ENCODE measurements around the gene CAB39. TPM values are rescaled to one million over a fixed set of nuclear protein-coding genes. Genes with fewer than 3 reads are reported as not detected.

The CAB39 gene
- total and polyA plus RNA-seq, 12 donors = 17.3 to 99.7 (median 90.0) TPM

DNA sequence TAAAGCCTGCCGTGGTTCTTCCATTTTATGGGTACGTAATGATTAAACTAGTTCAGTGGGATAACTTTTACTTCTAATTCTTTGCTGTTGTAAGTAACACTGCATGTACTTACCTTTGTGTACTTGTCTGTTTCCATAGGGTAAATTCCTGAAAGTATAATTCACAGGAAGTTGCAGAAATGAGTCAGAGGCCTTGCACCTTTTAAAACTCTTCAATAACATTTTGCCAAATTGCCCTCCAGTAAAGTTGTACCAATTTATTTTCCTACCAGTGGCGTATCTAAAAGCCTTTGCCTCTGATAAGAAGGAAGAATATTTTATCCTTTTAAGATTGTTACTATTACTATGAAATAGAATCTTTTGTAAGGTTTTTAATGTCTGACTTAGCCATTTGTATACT is 65.1 kb downstream of the CAB39 start:
- WGBS, 2 donors = 63 to 74% methylated on average over 3 of the region's 3 CpGs
- Histone ChIP-seq H3K27me3 (no peaks in the 10 kb centered on the region), H3K27ac (peak overlapping the region in 1 of 10 donors; percentile 49), H3K4me1 (peaks cover 0 to 80% (median 45%) of the 10 kb centered on the region in 9 donors), H3K4me3 (no peak overlapping the region), H3K9me3 (no peaks in the 10 kb centered on the region), H3K36me3 (peaks cover 0 to 19% (median 0%) of the 10 kb centered on the region in 9 donors)
- intact Hi-C loops (cut with DNase I) = no loop called here
- TF ChIP-seq, protein P1, sequence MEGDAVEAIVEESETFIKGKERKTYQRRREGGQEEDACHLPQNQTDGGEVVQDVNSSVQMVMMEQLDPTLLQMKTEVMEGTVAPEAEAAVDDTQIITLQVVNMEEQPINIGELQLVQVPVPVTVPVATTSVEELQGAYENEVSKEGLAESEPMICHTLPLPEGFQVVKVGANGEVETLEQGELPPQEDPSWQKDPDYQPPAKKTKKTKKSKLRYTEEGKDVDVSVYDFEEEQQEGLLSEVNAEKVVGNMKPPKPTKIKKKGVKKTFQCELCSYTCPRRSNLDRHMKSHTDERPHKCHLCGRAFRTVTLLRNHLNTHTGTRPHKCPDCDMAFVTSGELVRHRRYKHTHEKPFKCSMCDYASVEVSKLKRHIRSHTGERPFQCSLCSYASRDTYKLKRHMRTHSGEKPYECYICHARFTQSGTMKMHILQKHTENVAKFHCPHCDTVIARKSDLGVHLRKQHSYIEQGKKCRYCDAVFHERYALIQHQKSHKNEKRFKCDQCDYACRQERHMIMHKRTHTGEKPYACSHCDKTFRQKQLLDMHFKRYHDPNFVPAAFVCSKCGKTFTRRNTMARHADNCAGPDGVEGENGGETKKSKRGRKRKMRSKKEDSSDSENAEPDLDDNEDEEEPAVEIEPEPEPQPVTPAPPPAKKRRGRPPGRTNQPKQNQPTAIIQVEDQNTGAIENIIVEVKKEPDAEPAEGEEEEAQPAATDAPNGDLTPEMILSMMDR (IDR thresholded peaks at IDR 0.05) = no peak
- ATAC-seq = no peak
- DNase-seq = no peak

- peaks cover 0 to 19% (median 0%) of the 10 kb centered on the region in 9 donors for H3K36me3 ChIP-seq
- no peaks in the 10 kb centered on the region for H3K9me3 ChIP-seq
- intact Hi-C loops (cut with DNase I) = no loop called here
- peaks cover 0 to 78% (median 45%) of the 10 kb centered on the region in 9 donors for H3K4me1 ChIP-seq
- no peak for ATAC-seq
- 71 to 78% methylated on average over 8 of the region's 8 CpGs for WGBS, 2 donors
- no peak overlapping the region for H3K4me3 ChIP-seq
- TF ChIP-seq, protein P1 (IDR thresholded peaks at IDR 0.05) = no peak
- no peak for DNase-seq
- no peaks in the 10 kb centered on the region for H3K27me3 ChIP-seq
- H3K27ac ChIP-seq = peak overlapping the region in 6 of 10 donors; percentile 4 to 49 (median 18)
Observed at GRCh38 chr2:230778350-230779063, 65.9 kb downstream of the CAB39 start.

DNA sequence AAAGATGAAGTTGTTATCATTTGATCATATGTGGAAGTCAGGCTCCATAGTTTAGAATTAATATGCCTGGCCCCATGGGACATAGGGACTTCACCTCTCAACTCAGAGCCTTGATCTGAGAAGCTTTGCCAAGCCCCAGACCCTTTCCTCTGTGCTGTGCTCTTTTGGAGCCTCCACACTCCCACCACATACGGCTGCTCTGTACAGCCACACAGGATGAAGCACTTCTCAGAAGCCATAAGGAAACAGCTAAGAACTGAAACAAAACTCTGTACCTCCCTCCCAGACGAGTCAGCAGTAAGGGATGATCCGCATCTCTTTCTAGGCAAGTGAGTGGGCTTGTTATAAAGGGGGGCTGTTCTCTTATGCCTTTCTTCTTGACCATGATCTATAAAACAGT is 66.5 kb downstream of the CAB39 start:
- peaks cover 0 to 19% (median 0%) of the 10 kb centered on the region in 9 donors for H3K36me3 ChIP-seq
- no peak for DNase-seq
- peaks cover 0 to 2% (median 0%) of the 10 kb centered on the region in 11 donors for H3K9me3 ChIP-seq
- H3K27ac ChIP-seq = peak overlapping the region in 6 of 10 donors; percentile 4 to 49 (median 8)
- H3K4me1 ChIP-seq = peaks cover 0 to 74% (median 40%) of the 10 kb centered on the region in 9 donors
- no peaks in the 10 kb centered on the region for H3K27me3 ChIP-seq
- intact Hi-C loops (cut with DNase I) = no loop called here
- no peak for ATAC-seq
- H3K4me3 ChIP-seq = no peak overlapping the region
- 73 to 84% methylated on average over 3 of the region's 3 CpGs for WGBS, 2 donors
- TF ChIP-seq, protein P1 (IDR thresholded peaks at IDR 0.05) = no peak

DNA sequence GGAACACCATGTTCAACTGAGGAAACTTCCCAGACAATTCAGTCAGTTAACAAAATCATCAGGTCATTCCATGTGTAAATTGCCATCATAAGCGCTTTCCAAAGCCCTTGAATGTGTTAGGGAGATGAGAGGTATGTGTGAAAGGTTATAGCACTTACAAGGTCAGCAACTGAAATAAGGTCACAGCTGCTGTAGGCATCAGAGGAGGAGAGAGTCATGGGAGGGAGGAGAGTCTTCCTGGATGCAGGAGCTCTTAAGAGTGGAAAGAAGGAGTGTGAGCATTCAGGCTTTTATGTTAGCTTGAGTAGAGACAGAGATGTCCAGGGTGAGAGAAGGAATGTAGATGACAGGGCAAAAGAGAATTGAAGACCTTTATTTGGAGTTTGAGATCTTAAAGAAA is 67.0 kb downstream of the CAB39 start:
- peak in 2 of 8 donors; percentile 34 to 42 for ATAC-seq
- Histone ChIP-seq H3K4me3 (no peak overlapping the region), H3K27me3 (no peaks in the 10 kb centered on the region), H3K27ac (peak overlapping the region in 6 of 10 donors; percentile 4 to 22 (median 8)), H3K36me3 (peaks cover 0 to 19% (median 0%) of the 10 kb centered on the region in 9 donors), H3K4me1 (peaks cover 0 to 74% (median 40%) of the 10 kb centered on the region in 9 donors), H3K9me3 (peaks cover 0 to 7% (median 0%) of the 10 kb centered on the region in 11 donors)
- WGBS, 2 donors = 69 to 83% methylated on average over 1 of the region's 1 CpG
- TF ChIP-seq, protein P1 (IDR thresholded peaks at IDR 0.05) = no peak
- intact Hi-C loops (cut with DNase I) = no loop called here
- DNase-seq = no peak
